Muscle of leg (tissue), 11 donors: ENCODE results near the gene ADCYAP1. TPM values are rescaled to one million over a fixed set of nuclear protein-coding genes. Genes with fewer than 3 reads are reported as not detected.

Source experiments
- DNase-seq: peaks from one replicate; pipeline ENCODE4 v3.0.0; 2013
- H3K27ac ChIP-seq: one replicate; pipeline ENCODE4 v1.5.1; 2013; ENCODE audit warnings: mild to moderate bottlenecking, low read length, control low read depth
- H3K27me3 ChIP-seq: one replicate; pipeline ENCODE4 v1.6.1; 2013; ENCODE audit warnings: low read length; ENCODE audit not compliant: control insufficient read depth, insufficient read depth
- H3K36me3 ChIP-seq: one replicate; pipeline ENCODE4 v1.6.1; 2013; ENCODE audit warnings: low read length; ENCODE audit not compliant: control insufficient read depth, insufficient read depth
- H3K4me1 ChIP-seq: one replicate; pipeline ENCODE4 v1.6.1; 2013; ENCODE audit warnings: low read length; ENCODE audit not compliant: control insufficient read depth, insufficient read depth
- H3K4me3 ChIP-seq: one replicate; pipeline ENCODE4 v1.5.1; 2013; ENCODE audit warnings: low read length, control low read depth
- H3K9me3 ChIP-seq: replicated peaks from 2 replicates; pipeline ENCODE4 v1.6.1; 2013; ENCODE audit warnings: low read depth, low read length; ENCODE audit not compliant: control insufficient read depth
- WGBS: methylation state at CpG from one replicate; pipeline ENCODE4 v1.1.5; 2013; ENCODE audit warnings: missing lambda C conversion rate; ENCODE audit not compliant: insufficient coverage; 5-methylcytosine and 5-hydroxymethylcytosine counted together
- polyA plus RNA-seq, 8 donors: library from polyadenylated mRNA; unstranded; fragments of 120-200 nt; gene quantifications; one replicate each; pipeline versions ENCODE4 v1.2.1 to v1.2.3, GENCODE V29; 2013; ENCODE audit warnings: inconsistent platforms in 1 of 8, low replicate concordance in 1 of 8; ENCODE audit not compliant: insufficient read length in 8 of 8, insufficient read depth in 1 of 8
- total RNA-seq: library from RNA; stranded (reverse); fragments of 120-200 nt; gene quantifications from one replicate; pipeline ENCODE4 v1.2.4, GENCODE V29; 2013

The ADCYAP1 gene
- total and polyA plus RNA-seq, 9 donors, result 0.13 to 2.4 (median 0.87) TPM

- no peaks in the 10 kb centered on the region for H3K36me3 ChIP-seq
- no peak overlapping the region for H3K27ac ChIP-seq
- no peaks in the 10 kb centered on the region for H3K27me3 ChIP-seq
These were observed 8.4 kb upstream of the ADCYAP1 start for GRCh38 chr18:896315-896714.

GRCh38 chr18:901761-902160 lies 2.9 kb upstream of the ADCYAP1 start:
- H3K4me1 ChIP-seq, result peaks cover 11% of the 10 kb centered on the region
- no peaks in the 10 kb centered on the region for H3K36me3 ChIP-seq
- H3K27ac ChIP-seq, result no peak overlapping the region
- no peak overlapping the region for H3K4me3 ChIP-seq
- H3K9me3 ChIP-seq, result no peaks in the 10 kb centered on the region
- H3K27me3 ChIP-seq, result peaks cover 41% of the 10 kb centered on the region
- no peak for DNase-seq

More at GRCh38 chr18:896315-896714, 8.4 kb upstream of the ADCYAP1 start:
- no peak for DNase-seq
- Histone ChIP-seq H3K4me1 (no peaks in the 10 kb centered on the region), H3K9me3 (no peaks in the 10 kb centered on the region), H3K4me3 (no peak overlapping the region)
- 83% methylated on average over 1 of the region's 1 CpG for WGBS

- Histone ChIP-seq H3K4me3 (no peak overlapping the region), H3K9me3 (no peaks in the 10 kb centered on the region), H3K4me1 (peaks cover 15% of the 10 kb centered on the region), H3K27ac (no peak overlapping the region), H3K27me3 (peaks cover 46% of the 10 kb centered on the region), H3K36me3 (no peaks in the 10 kb centered on the region)
- DNase-seq, result no peak
- 33% methylated on average over 4 of the region's 9 CpGs for WGBS
These were observed 2.4 kb upstream of the ADCYAP1 start for GRCh38 chr18:902229-902628.

- WGBS, result 0% methylated on average over 4 of the region's 11 CpGs
- peak; percentile 79 for DNase-seq
- Histone ChIP-seq H3K9me3 (no peaks in the 10 kb centered on the region), H3K4me1 (peaks cover 21% of the 10 kb centered on the region), H3K27ac (no peak overlapping the region), H3K36me3 (no peaks in the 10 kb centered on the region), H3K27me3 (peaks cover 61% of the 10 kb centered on the region), H3K4me3 (no peak overlapping the region)
These were observed 970 bp upstream of the ADCYAP1 start for GRCh38 chr18:903701-904100.

- H3K36me3 ChIP-seq, result no peaks in the 10 kb centered on the region
- 1% methylated on average over 25 of the region's 33 CpGs for WGBS
- peaks cover 27% of the 10 kb centered on the region for H3K4me1 ChIP-seq
- H3K4me3 ChIP-seq, result no peak overlapping the region
- H3K27me3 ChIP-seq, result peaks cover 75% of the 10 kb centered on the region
- no peak overlapping the region for H3K27ac ChIP-seq
- H3K9me3 ChIP-seq, result no peaks in the 10 kb centered on the region
- no peak for DNase-seq
These were observed 756 bp downstream of the ADCYAP1 start for GRCh38 chr18:905307-905947.

GRCh38 chr18:905948-906415 lies 1.3 kb downstream of the ADCYAP1 start:
- WGBS, result under 1% methylated on average over 25 of the region's 26 CpGs
- H3K36me3 ChIP-seq, result no peaks in the 10 kb centered on the region
- no peaks in the 10 kb centered on the region for H3K9me3 ChIP-seq
- no peak overlapping the region for H3K4me3 ChIP-seq
- peaks cover 27% of the 10 kb centered on the region for H3K4me1 ChIP-seq
- H3K27ac ChIP-seq, result no peak overlapping the region
- peaks cover 78% of the 10 kb centered on the region for H3K27me3 ChIP-seq
- DNase-seq, result no peak

GRCh38 chr18:906416-907114 lies 1.9 kb downstream of the ADCYAP1 start:
- Histone ChIP-seq H3K27me3 (peaks cover 83% of the 10 kb centered on the region), H3K36me3 (no peaks in the 10 kb centered on the region), H3K4me1 (peaks cover 27% of the 10 kb centered on the region), H3K4me3 (peak overlapping the region; percentile 22), H3K27ac (no peak overlapping the region), H3K9me3 (no peaks in the 10 kb centered on the region)
- under 1% methylated on average over 35 of the region's 47 CpGs for WGBS
- DNase-seq, result no peak

GRCh38 chr18:907115-907884 lies 2.6 kb downstream of the ADCYAP1 start:
- DNase-seq, result no peak
- H3K4me1 ChIP-seq, result peaks cover 27% of the 10 kb centered on the region
- no peak overlapping the region for H3K27ac ChIP-seq
- H3K9me3 ChIP-seq, result no peaks in the 10 kb centered on the region
- H3K36me3 ChIP-seq, result no peaks in the 10 kb centered on the region
- peak overlapping the region; percentile 24 for H3K4me3 ChIP-seq
- peaks cover 78% of the 10 kb centered on the region for H3K27me3 ChIP-seq
- under 1% methylated on average over 53 of the region's 75 CpGs for WGBS

- no peak overlapping the region for H3K27ac ChIP-seq
- H3K36me3 ChIP-seq, result no peaks in the 10 kb centered on the region
- H3K9me3 ChIP-seq, result no peaks in the 10 kb centered on the region
- WGBS, result 3% methylated on average over 46 of the region's 55 CpGs
- no peak for DNase-seq
- H3K27me3 ChIP-seq, result peaks cover 77% of the 10 kb centered on the region
- H3K4me1 ChIP-seq, result peaks cover 27% of the 10 kb centered on the region
- peak overlapping the region; percentile 24 for H3K4me3 ChIP-seq
These were observed 3.5 kb downstream of the ADCYAP1 start for GRCh38 chr18:907885-908757.
